ENCODE data around the gene NUP93.
"Not testable (repeated sequence)": the region's sequence is repeated elsewhere in the genome, so short reads cannot be mapped to it uniquely, and the experiment has no call there.

Gene NUP93

GRCh38 chr16:56870276-56870888, 140.5 kb downstream of the NUP93 start:
- DNase-seq (ENCODE audit: low spot score): no peak

- DNase-seq (ENCODE audit: low spot score): peak; percentile 51
Observed at GRCh38 chr16:56871172-56871593, 141.3 kb downstream of the NUP93 start.

- no peak for DNase-seq (ENCODE audit: low spot score)
Observed at GRCh38 chr16:56872863-56873391, 143.0 kb downstream of the NUP93 start.

GRCh38 chr16:56874800-56875199, 144.9 kb downstream of the NUP93 start:
- DNase-seq (ENCODE audit: low spot score): no peak

GRCh38 chr16:56876048-56876447, 146.1 kb downstream of the NUP93 start:
- DNase-seq (ENCODE audit: low spot score): no peak

- DNase-seq (ENCODE audit: low spot score): no peak
Observed at GRCh38 chr16:56877486-56878182, 147.7 kb downstream of the NUP93 start.

- no peak for DNase-seq (ENCODE audit: low spot score)
Observed at GRCh38 chr16:56878282-56878854, 148.4 kb downstream of the NUP93 start.

- DNase-seq (ENCODE audit: low spot score): no peak
Observed at GRCh38 chr16:56879276-56879675, 149.3 kb downstream of the NUP93 start.

- DNase-seq (ENCODE audit: low spot score): no peak
Observed at GRCh38 chr16:56880176-56880575, 150.2 kb downstream of the NUP93 start.

- DNase-seq (ENCODE audit: low spot score): no peak
Observed at GRCh38 chr16:56880685-56881084, 150.8 kb downstream of the NUP93 start.

- no peak for DNase-seq (ENCODE audit: low spot score)
Observed at GRCh38 chr16:56882077-56882800, 152.3 kb downstream of the NUP93 start.

- no peak for DNase-seq (ENCODE audit: low spot score)
Observed at GRCh38 chr16:56883586-56883985, 153.7 kb downstream of the NUP93 start.

- DNase-seq (ENCODE audit: low spot score): no peak
Observed at GRCh38 chr16:56884026-56884582, 154.2 kb downstream of the NUP93 start.

- not testable (repeated sequence) for DNase-seq (ENCODE audit: low spot score)
Observed at GRCh38 chr16:56884929-56885328, 155.0 kb downstream of the NUP93 start.

- no peak for DNase-seq (ENCODE audit: low spot score)
Observed at GRCh38 chr16:56885446-56886162, 155.7 kb downstream of the NUP93 start.

- DNase-seq (ENCODE audit: low spot score): no peak
Observed at GRCh38 chr16:56886296-56886695, 156.4 kb downstream of the NUP93 start.

- DNase-seq (ENCODE audit: low spot score): no peak
Observed at GRCh38 chr16:56886826-56887225, 156.9 kb downstream of the NUP93 start.

GRCh38 chr16:56888806-56889205, 158.9 kb downstream of the NUP93 start:
- DNase-seq (ENCODE audit: low spot score): no peak

GRCh38 chr16:56889206-56889605, 159.3 kb downstream of the NUP93 start:
- no peak for DNase-seq (ENCODE audit: low spot score)

- DNase-seq (ENCODE audit: low spot score): no peak
Observed at GRCh38 chr16:56891685-56892084, 161.8 kb downstream of the NUP93 start.

- no peak for DNase-seq (ENCODE audit: low spot score)
Observed at GRCh38 chr16:56892705-56893104, 162.8 kb downstream of the NUP93 start.

Measured in SW480 (cell line).